Measurements from ENCODE around the gene BSPH1.
"Not testable (repeated sequence)": the region's sequence is repeated elsewhere in the genome, so short reads cannot be mapped to it uniquely, and the experiment has no call there.

The BSPH1 gene, protein sequence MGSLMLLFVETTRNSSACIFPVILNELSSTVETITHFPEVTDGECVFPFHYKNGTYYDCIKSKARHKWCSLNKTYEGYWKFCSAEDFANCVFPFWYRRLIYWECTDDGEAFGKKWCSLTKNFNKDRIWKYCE

DNA sequence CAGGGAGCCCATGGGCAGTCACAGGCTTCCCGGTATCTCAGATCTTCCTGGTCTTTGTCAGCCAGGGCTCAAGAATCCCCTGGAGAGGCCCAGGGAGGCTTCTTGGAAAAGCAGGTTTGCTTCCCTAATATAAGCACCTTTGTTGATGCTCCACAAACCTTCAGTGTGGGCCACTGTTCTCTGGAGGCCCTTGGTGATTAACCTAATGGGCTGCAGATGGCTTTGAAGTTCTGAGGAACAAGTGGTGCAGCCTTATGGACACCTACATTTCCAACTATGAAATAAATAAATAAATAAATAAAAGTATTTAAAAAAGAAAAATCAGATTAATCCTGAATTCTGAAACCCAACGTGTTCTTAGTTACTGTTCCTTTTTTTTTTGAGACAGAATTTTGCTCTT lies at the start of gene BSPH1:
BSPH1 (minus strand) TSS at position 101 of the 400 bp plus-strand sequence; CDS start at position 12, 89 bp downstream.
- DNase-seq = no peak

DNA sequence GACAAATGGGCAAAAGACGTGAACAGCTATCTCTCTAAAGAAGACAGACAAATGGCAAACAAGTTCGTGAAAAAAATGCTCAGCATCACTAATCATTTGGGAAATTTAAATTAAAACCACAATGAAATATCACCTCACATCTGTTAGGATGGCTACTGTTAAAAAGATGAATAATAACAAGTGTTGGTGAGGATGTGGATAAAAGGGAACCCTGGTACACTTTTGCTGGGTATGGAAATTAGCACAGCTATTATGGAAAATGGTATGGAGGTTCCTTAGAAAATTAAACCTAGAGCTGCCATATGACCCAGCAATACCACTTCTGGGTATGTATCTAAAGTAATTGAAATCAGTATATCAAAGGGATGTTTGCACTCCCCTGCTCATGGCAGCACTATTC lies 44.8 kb upstream of the BSPH1 start:
- DNase-seq = no peak

DNA sequence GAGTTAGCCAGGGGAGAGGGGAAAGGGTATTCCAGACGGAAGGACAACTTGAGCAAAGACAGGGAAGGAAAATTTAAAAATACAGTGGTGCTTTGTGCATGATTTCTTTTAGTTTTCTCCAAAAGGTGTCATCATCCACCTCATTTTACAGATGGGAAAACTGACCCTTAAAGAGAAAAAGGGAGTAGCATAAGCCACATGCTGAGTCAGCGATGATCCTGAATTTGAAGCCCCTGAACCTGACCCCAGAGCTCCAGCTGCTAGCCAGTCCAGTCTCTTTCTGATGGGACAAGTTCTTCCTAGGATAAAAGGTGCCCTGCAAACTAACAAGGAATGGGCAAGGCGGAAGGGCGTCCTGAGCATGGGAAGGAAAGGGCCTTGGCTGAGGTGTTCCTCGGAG lies 41.6 kb upstream of the BSPH1 start:
- DNase-seq = no peak

DNA sequence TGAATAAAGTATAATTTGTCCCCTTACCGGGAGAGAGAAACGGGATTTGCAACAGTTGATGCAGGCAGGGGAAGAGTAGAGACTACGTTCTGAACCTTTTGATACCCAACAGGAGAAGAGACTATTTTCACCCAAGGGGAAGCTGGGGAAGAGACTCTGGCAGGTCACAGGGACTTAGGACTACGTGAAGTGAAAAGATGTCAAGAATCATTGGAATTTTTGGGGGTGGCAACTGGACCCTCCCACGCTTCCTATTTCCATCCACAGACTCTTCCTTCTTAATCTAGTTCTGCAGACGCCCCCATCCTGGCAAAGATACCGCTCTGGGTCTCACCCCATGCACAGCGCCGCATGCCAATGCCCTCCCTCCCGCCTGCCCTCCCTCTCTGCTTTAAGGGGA lies 38.1 kb upstream of the BSPH1 start:
- DNase-seq = no peak

DNA sequence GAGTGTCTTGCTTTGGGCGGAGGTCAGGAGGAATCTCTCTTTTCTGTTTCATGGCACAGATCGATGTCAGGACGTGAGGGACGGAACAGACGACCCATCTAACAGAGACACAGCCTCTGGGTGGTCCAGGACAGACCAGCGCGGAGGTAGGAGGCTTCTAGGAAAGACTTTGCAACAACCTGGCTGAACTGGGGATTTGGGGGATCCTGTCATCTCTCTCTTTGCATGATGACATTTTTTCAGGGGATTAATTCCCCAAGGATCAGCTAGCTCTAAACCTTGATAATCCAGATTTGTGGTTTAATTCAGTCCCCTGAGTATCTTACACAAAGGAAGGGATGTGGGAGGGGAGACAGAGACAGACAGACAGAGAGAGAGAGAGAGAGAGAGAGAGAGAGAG lies 37.5 kb upstream of the BSPH1 start:
- no peak for DNase-seq

DNA sequence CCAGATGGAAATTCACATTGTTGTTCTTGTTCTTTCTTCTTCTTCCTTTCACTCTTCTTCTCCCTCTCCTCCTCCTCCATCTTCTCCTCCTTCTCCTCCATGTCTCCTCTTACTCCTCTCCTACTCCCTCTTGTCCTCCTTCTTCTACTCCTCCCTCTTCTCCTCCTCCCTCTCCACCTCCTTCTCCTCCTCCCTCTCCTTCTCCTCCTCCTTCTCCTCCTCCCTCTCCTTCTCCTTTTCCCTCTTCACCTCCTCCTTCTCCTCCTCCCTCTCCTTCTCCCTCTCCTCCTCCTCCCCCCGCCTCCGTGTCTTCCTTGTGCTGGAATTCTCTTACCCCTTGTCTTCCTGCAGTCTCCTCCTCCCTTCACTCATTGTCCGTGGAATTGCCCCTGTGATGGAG lies 33.5 kb upstream of the BSPH1 start:
- no peak for DNase-seq

DNA sequence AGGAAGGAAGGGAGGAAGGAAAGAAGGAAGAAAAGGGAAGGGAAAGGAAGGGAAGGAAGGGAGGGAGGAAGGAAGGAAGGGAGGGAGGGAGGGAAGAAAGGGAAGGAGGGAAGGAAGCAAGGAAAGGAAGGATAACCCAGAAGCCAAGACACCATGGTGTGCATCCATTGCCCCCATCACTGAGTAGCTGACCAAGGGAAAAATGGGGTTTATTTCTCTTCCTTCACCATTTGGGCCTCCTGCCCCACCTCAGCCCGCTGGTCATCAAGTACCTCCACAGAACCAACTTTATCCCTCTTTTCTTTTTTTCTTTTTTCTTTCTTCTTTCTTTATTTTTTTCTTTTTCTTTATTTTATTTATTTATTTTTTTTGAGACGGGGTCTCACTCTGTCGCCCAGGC lies 31.5 kb upstream of the BSPH1 start:
- no peak for DNase-seq

DNA sequence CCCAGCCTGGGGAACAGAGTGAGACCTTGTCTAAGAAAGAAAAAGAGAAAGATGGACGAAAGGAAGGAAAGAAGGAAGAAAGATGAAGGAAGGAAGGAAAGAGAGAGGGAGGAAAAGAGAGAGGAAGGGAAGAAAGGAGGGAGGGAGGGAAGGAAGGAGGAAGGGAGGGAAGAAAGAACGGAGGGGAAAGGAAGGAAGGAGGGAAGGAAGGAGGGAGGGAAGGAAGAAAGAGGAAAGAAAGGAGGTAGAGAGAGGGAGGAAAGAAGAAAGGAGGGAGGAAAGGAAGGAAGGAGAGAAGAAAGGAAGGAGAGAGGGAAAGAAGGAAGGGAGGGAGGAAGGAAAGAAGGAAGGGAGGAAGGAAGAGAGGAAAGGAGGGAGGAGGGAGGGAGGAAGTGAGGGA lies 31.0 kb upstream of the BSPH1 start:
- no peak for DNase-seq

DNA sequence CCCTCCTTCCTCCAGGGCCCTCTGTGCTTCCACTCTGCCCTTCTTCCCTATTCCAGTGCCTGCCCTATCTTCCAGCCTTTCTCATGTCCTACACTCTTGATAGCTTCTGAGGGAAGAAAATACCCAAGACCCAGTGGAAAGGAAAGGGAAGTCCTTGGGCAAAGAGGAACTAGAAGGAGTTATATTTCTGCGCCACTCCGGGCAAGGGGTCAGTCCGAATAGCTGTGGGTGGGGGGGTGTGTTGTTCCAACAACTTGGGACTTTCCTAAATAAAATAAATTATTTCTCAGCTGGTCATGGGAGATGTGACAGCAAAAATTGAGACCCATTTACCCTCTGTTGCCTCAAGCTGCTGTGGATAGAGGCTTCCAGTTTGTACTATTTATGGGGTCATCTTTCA lies 28.7 kb upstream of the BSPH1 start:
- DNase-seq = no peak

DNA sequence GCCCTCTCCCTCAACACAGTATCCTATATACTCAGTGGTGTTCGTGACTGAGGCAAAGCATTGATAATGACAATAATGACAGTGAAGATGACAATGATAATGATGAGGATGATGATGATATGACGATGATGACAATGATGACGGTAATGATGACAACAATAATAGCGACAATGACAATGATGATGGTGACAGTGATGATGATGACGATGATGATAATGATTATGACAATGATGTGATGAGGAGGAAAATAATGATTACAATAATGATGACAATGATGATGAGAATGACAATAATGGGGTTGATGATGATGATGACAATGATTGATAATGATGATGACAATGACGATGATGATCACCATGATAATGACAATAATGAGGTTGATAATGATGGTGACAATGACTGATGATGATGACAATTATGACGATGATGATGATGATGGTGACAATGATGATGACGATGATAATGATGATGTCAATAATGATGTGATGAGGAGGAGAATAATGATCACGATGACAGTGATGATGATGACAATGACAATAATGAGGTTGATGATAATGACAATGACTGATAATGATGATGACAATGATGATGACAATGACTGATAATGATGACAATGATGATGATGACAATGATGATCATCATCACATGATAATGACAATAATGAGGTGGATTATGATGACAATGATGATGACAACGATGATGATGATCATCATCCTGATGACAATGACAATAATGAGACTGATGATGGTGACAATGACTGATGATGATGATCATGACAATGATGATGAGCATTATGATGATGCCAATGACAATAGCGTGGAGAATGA lies 19.2 kb upstream of the BSPH1 start:
- no peak for DNase-seq

DNA sequence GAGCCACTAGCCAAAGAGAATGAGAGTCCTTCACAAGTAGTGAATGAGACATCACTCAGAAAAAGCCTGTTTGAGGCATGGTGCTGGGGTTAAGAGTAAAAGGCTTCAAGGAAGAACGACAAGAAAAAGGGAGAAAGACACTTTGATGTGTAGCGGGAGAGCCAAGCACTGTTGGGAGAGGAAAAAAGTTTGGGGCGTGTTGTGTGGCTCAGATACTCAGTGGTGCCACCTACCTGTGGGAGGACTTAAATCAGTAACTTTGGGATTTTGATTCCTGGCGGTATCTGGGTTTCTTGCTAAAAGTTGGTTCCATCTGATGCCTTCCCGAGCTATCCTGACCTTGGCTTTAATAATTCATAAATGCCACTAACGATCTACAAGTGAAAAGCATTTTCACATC lies 14.8 kb upstream of the BSPH1 start:
- DNase-seq = no peak

DNA sequence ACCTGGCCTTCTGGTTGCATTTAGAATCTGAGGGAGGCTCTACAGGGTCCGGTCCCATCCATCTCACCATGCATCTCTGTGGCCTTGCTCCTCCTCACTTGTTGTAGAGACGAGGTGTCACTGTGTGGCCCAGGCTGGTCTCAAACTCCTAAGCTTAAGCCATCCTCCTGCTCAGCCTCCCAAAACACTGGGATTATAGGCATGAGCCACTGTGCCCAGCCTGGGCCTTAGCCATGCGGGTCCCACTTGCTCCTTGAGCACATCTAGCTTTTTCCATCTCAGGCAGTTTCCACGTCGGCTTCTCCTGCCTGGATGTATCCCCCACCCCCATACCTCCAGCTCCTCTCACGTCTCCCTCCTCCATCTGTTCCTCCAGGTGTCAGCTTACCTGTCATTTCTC lies 12.3 kb upstream of the BSPH1 start:
- DNase-seq = no peak

DNA sequence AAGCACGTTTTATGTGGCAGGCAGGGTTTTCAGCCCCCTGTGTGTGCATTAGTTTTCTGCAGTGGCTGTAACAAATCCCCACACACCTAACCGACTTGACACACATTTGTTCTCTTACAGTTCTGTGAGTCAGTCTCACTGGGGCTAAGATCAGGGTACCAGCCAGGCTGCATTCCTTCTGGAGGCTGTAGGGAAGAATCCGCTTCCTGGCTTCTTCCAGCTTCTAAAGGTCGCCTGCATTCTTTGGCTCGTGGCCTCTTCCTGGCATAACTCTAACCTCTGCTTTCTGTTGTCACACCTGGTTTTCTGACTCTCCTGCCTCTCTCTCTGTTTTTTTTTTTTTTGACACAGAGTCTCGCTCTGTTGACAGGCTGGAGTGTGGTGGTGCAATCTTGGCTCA lies 8.9 kb upstream of the BSPH1 start:
- no peak for DNase-seq

DNA sequence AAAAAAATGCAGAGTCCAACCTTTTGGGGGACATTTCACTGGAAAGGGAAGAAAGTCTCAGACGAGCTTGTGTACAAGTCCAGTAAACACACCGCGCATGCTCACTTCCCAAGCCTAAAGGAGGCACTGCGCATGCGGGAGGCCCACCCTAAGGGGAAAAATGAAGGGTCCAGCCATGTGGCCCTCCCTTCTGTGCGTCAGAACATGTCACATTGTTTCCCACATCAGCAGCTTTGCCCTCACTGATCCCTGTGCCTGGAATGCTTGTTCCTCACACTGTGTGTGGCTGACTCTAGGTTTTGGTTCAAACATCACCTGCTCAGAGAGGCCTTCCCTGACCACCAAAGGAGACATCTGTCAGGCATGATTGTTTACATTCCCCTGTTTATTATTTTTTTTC lies 6.8 kb upstream of the BSPH1 start:
- no peak for DNase-seq

DNA sequence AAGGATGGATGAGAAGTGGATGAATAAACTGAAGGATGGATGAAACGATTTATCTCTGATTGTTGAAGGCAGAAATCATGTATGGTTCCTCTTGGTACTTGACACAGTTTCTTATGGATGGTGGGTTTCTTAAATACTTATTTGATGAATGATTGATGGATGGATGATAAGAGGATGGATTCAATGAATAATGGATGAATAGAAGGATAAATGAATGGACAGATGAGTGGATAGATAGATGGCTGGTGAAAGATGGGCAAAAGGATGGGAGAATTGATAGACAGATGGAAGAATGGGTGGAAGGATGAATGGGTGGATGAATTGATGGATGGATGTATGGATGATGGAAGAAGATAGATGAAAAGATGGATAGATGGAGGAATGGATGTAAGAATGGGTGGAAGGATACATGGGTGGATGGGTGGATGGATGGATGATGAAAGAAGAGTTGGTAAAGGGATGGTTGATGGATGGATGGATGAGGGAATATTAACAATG lies 4.3 kb upstream of the BSPH1 start:
- DNase-seq = no peak

DNA sequence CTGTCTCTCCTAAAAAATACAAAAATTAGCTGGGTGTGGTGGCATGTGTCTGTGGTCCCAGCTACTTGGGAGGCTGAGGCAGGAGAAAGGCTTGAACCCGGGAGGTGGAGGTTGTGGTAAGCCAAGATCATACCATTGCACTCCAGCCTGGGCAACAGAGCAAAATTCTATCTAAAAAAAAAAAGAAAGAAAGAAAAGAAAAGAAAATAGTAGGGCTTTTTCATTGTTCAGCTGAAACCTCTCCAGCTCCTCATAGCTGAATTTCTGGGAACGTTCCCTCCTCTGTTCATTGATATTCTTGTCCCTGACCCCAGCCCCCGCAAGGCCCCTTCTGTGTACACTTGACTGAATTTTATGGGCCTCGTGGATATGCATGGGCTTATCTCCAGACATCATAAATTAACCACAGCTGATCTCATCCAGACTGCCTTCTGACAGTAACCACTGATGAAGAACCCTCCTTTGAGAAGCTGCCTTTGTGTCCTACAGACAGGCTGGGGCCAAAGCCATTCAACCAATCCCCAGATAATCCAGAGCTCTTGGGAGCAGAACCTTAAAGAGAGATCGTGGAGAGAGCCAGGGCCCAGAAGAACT lies 2.3 kb upstream of the BSPH1 start, which contains the start of gene ELSPBP1:
ELSPBP1 (plus strand) TSS at position 424 of the 594 bp plus-strand sequence. CDS start 14,036 bp downstream, outside the sequence.
- DNase-seq = no peak

DNA sequence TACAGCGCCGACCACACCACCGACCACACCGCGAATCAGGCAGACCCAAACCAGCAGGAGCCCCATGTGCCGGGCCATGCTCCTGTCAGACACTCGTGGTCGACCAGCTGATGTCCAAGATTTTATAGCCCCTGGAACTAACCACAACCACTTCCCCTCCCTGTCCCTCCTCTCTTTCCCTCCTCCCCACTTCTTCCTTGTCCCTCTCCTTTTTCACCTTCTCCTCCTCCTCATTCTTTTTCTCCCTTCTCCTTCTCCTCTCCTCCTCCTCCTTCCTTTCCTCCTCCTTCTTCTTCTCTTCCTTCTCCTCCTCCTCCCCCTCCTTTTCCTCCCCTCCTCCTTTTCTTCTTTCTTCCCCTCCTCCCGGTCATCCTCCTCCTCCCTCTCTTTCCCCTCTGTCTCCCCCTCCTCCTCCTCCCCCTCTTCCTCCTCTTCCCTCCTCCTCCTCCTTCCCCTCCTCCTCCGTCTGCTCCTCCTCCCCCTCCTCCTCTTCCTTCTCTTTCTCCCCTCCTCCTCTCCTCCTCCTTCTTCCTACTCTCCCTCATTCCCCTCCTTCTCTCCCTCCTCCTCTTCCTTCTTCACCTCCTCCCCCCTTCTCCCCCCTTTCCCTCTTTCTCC lies 670 bp downstream of the BSPH1 start:
- DNase-seq = no peak

DNA sequence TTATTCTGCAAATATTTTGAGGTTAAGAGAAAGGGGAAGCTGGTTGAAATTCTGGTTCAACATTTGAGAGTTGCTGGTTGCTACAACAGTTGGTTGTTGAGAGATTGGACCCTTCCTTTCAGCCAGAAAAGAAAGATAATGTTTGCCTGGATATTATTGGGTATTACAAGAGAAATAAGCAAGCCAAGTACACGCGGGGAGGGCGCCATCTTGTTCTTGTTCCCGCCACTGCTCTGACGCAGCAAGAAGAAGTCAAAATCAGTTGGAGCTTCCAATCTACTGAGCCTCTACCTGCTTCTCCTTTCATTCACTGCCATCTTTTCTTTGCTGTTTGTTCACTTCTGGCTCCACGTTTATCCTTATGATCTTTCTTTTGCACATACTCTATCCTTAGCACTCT lies 18.4 kb downstream of the BSPH1 start:
- no peak for DNase-seq

DNA sequence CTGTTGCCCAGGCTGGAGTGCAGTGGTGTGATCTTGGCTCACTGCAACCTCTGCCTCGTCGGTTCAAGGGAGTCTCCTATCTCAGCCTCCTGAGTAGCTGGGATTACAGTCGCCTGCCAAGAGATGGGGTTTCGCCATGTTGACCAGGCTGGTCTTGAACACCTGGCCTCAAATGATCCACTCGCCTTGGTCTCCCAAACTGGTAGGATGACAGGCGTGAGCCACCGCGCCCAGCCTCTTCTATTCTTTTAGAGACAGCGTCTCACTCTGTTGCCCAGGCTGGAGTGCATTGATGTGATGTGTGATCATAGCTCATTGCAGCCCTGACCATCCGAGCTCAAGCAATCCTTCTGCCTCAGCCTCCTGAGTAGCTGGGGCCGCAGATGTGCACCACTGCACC lies 36.0 kb downstream of the BSPH1 start:
- DNase-seq = peak; percentile 42

DNA sequence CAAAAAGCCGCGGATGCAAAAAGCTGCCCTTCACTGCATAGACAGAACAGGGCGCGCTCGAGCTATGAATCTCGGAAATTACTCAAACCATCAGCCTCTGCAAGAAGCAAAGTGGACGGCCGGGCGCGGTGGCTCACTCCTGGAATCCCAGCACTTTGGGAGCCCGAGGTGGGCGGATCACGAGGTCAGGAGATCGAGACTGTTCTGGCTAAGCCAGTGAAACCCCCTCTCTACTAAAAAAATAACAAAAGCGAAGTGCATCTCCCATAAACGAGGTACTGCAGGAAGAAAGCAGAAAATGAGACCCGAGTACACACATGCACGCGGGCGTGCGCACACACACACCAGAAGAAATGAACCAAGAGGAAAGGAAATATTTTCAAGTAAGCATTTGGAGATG lies 39.8 kb downstream of the BSPH1 start:
- not testable (repeated sequence) for DNase-seq

DNA sequence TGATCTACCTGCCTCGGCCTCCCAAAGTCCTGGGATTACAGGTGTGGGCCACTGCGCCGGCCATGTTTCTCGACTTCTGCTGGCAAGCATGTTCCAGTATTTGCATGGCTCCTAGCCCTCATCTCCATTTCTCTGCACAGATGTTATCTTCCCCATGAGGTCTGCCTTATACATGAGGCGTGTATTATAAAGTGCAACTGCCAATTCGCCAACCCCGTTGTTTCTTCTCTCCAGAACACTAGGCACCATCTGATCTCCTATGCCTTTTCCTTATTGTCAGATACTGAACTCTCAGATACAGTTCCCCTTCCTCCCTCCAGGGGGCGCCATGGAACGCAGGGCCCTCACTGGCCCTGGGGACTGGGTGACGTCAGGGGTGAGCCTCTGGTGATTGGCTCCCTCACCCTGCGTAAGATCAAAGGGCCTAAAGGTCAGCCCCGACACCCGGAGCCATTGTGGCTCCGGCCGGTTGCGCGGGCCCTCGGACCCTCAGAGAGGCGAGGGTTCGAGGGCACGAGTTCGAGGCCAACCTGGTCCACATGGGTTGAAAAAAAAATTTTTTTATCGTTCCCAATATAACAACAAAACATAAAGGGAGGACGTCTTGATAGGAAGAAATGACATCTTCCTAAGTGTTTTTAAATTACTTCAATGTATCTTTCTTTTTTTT lies 42.0 kb downstream of the BSPH1 start:
- DNase-seq = peak; percentile 47

DNA sequence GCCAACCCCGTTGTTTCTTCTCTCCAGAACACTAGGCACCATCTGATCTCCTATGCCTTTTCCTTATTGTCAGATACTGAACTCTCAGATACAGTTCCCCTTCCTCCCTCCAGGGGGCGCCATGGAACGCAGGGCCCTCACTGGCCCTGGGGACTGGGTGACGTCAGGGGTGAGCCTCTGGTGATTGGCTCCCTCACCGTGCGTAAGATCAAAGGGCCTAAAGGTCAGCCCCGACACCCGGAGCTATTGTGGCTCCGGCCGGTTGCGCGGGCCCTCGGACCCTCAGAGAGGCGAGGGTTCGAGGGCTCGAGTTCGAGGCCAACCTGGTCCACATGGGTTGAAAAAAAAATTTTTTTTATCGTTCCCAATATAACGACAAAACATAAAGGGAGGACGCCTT lies 63.4 kb downstream of the BSPH1 start:
- DNase-seq = not testable (repeated sequence)

DNA sequence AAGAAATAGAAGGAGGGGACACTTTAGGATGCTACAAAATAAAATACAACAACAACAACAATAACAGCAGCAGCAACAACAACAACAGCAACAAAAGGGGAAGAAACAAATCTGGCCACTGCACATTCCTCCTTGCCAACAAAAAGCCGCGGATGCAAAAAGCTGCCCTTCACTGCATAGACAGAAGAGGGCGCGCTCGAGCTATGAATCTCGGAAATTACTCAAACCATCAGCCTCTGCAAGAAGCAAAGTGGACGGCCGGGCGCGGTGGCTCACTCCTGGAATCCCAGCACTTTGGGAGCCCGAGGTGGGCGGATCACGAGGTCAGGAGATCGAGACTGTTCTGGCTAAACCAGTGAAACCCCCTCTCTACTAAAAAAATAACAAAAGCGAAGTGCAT lies 71.9 kb downstream of the BSPH1 start:
- DNase-seq = peak; percentile 98

All from activated CD4-positive, CD25-positive, alpha-beta regulatory T cell treated with anti-CD3 and anti-CD28 coated beads, Interleukin-2, amount 50 U/mL, for 72 hours (primary cell).